Measurements from ENCODE around the gene PALLD. TPM values are rescaled to one million over a fixed set of nuclear protein-coding genes. Genes with fewer than 3 reads are reported as not detected.

The PALLD gene
- total RNA-seq, 2 experiments from 2014 or later = 1.2 to 1.3 TPM

- ChIA-PET POLR2A (interaction anchor here (0.8 kb wide), 1 partner anchor 293 kb away, joined by 3 read pairs; no protein-coding TSS in a partner anchor), CTCF (interaction anchor here (1.3 kb wide), 1 partner anchor 123 kb away, joined by 3 read pairs; no protein-coding TSS in a partner anchor)
- peaks cover 11% of the 10 kb centered on the region for H3K4me1 Mint-ChIP-seq (ENCODE audit: low read depth)
- no peak for ATAC-seq
- no peak for DNase-seq
- no peaks in the 10 kb centered on the region for H3K9me3 Mint-ChIP-seq (ENCODE audit: insufficient read depth)
- peaks cover 61% of the 10 kb centered on the region for H3K27me3 Mint-ChIP-seq (ENCODE audit: low read depth)
- no peaks in the 10 kb centered on the region for H3K36me3 Mint-ChIP-seq (ENCODE audit: low read depth)
- H3K27ac Mint-ChIP-seq = no peak overlapping the region
- no peak overlapping the region for H3K4me3 Mint-ChIP-seq
These were observed 137.5 kb downstream of the PALLD start for GRCh38 chr4:168634276-168634802.

DNA sequence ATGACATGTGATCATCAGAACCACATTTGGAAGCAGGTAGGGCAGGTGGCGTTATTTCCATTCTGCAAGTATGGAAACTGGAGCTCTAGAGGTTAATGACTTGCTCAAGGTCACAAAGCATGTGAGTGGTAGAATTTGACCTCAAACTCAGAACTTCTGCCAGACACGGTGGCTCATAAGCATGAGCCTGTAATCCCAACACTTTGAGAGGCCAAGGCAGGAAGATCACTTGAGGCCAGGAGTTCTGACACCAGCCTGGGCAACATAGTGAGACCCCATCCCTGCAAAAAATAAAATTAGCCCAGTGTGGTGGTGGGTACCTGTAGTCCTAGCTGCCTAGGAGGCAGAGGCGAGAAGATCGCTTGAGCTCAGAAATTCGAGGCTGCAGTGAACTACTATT is 139.2 kb downstream of the PALLD start:
- DNase-seq (no peak), ATAC-seq (no peak)
- Mint-ChIP-seq H3K4me3 (no peak overlapping the region), H3K36me3 (ENCODE audit: low read depth) (no peaks in the 10 kb centered on the region), H3K27me3 (ENCODE audit: low read depth) (peaks cover 47% of the 10 kb centered on the region), H3K4me1 (ENCODE audit: low read depth) (peaks cover 9% of the 10 kb centered on the region), H3K9me3 (ENCODE audit: insufficient read depth) (no peaks in the 10 kb centered on the region), H3K27ac (no peak overlapping the region)
- POLR2A ChIA-PET = no interaction called here
- CTCF ChIA-PET = no interaction called here

DNA sequence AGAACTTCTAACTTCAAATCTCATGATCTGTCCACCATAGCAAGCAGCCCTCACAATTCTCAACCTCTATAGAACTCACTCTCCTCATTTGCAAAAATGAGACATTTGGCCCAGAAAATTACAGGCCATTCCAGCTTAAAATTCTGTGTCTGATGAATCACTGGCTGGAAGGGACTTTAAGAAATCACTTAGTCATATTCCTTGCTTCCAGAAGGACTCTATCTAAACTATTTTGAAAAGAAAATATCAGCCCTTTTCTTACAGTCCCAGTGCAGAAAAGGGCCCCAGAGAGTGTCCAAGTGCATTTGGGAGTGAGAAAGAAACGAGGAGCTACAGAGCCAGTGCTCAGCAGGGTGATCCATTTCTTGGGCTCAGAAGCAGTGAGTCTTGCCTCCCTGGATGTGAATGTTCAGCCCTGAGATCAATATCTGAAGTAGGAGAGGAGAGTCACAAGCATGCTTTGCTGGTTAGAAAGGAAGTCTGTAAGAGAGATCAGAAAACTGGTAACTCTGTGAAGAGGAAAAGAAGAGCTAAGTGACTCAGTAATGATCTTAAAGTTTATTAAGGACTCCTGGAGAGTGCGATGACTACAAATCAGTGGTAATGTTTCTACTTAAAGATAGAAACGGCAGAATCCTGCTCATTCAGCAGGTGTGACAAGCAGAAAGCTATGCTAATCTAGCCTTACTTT is 139.8 kb downstream of the PALLD start:
- H3K27me3 Mint-ChIP-seq (ENCODE audit: low read depth) = peaks cover 43% of the 10 kb centered on the region
- ChIA-PET POLR2A (no interaction called here), CTCF (no interaction called here)
- H3K4me1 Mint-ChIP-seq (ENCODE audit: low read depth) = peaks cover 8% of the 10 kb centered on the region
- no peak overlapping the region for H3K4me3 Mint-ChIP-seq
- H3K9me3 Mint-ChIP-seq (ENCODE audit: insufficient read depth) = no peaks in the 10 kb centered on the region
- no peak overlapping the region for H3K27ac Mint-ChIP-seq
- no peaks in the 10 kb centered on the region for H3K36me3 Mint-ChIP-seq (ENCODE audit: low read depth)
- ATAC-seq (no peak), DNase-seq (no peak)

DNA sequence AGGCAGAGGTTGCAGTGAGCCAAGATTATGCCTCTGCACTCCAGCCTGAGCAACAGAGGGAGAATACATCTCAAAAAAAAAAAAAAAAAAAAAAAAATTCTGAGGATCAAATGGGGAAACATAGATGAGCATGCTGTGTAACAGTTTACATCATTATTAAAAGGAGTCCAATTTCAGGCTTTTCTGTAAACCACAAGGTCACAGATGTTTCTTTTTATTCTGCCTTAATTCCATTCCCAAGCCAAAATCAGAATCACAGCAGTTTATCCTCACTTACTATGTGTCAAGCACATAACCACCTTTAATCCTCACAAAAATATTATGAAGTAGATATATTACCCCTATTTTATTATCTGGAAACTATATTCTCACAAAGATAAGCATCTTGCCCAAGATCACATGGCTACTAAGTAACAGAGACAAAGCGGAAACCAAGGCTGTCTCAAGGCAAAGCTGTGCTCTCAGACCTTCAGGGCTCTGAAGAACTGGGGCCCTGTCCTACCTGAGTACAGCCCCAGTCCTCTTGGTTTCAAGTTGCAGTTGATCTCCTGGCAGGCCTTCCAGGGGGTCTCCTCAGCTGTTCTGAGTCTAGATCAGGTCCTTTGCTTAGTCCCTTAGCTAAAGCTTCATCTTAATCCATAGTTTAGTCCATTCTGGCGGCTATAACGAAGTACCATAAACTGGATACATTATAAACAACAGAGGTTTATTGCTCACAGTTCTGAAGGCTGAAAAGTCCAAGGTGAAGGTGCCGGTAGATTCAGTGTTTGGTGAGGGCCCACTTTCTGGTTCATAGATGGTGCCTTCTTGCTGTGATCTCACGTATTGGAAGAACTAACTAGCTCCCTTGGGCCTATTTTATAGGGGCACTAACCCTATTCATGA is 141.3 kb downstream of the PALLD start:
- Mint-ChIP-seq H3K27me3 (ENCODE audit: low read depth) (peaks cover 29% of the 10 kb centered on the region), H3K36me3 (ENCODE audit: low read depth) (no peaks in the 10 kb centered on the region), H3K4me3 (no peak overlapping the region), H3K27ac (no peak overlapping the region), H3K9me3 (ENCODE audit: insufficient read depth) (no peaks in the 10 kb centered on the region), H3K4me1 (ENCODE audit: low read depth) (peaks cover 4% of the 10 kb centered on the region)
- ChIA-PET CTCF (no interaction called here), POLR2A (no interaction called here)
- no peak for DNase-seq
- no peak for ATAC-seq

GRCh38 chr4:168639914-168640313 is 143.1 kb downstream of the PALLD start:
- no peaks in the 10 kb centered on the region for H3K4me1 Mint-ChIP-seq (ENCODE audit: low read depth)
- ATAC-seq = no peak
- H3K36me3 Mint-ChIP-seq (ENCODE audit: low read depth) = no peaks in the 10 kb centered on the region
- H3K27me3 Mint-ChIP-seq (ENCODE audit: low read depth) = peaks cover 15% of the 10 kb centered on the region
- ChIA-PET CTCF (no interaction called here), POLR2A (no interaction called here)
- H3K27ac Mint-ChIP-seq = no peak overlapping the region
- H3K4me3 Mint-ChIP-seq = no peak overlapping the region
- H3K9me3 Mint-ChIP-seq (ENCODE audit: insufficient read depth) = no peaks in the 10 kb centered on the region
- DNase-seq = no peak

GRCh38 chr4:168641811-168642140 is 144.9 kb downstream of the PALLD start:
- Mint-ChIP-seq H3K36me3 (ENCODE audit: low read depth) (no peaks in the 10 kb centered on the region), H3K4me3 (no peak overlapping the region), H3K27ac (no peak overlapping the region), H3K4me1 (ENCODE audit: low read depth) (no peaks in the 10 kb centered on the region), H3K27me3 (ENCODE audit: low read depth) (peaks cover 2% of the 10 kb centered on the region), H3K9me3 (ENCODE audit: insufficient read depth) (no peaks in the 10 kb centered on the region)
- CTCF ChIA-PET = no interaction called here
- no peak for DNase-seq
- ATAC-seq = no peak
- POLR2A ChIA-PET = no interaction called here

GRCh38 chr4:168642591-168642990 is 145.7 kb downstream of the PALLD start:
- ATAC-seq (no peak), DNase-seq (no peak)
- Mint-ChIP-seq H3K27ac (no peak overlapping the region), H3K36me3 (ENCODE audit: low read depth) (no peaks in the 10 kb centered on the region), H3K27me3 (ENCODE audit: low read depth) (peaks cover 2% of the 10 kb centered on the region), H3K9me3 (ENCODE audit: insufficient read depth) (no peaks in the 10 kb centered on the region), H3K4me3 (no peak overlapping the region), H3K4me1 (ENCODE audit: low read depth) (no peaks in the 10 kb centered on the region)
- CTCF ChIA-PET = interaction anchor here (0.7 kb wide), 1 partner anchor 11 kb away, joined by 3 read pairs; no protein-coding TSS in a partner anchor
- POLR2A ChIA-PET = no interaction called here

DNA sequence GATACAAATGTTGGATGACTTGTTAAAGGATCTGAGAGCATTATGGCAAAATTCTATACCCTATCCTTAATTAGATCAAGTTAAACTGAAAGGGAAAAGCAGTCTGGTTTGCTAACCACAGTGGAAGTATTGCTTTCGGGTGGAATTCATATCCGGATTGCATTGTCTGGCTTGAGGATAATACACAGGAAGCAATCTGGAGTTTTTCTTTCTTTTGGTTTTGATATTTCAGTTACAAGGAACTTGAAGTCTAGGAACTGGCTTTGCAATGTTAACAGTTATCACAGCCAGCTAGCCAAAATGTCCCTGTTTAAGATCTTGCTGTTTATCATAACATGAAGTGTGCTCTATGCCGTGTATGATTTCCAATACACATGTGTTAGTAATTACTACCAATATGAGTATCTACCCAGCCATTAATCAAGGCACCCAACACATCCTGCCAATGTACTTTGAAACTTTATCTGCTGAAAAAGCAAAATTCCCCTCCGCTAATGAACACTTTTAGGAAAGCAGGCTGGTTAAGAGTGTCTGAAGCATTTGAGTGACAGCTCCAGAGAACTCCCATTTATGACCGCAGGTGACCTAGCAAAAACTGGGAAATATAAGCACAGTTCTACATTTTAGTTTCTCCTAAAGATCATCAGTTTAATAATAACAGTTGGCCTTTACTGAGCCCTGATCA is 146.4 kb downstream of the PALLD start:
- CTCF ChIA-PET = interaction anchor here (0.7 kb wide), 1 partner anchor 12 kb away, joined by 3 read pairs; no protein-coding TSS in a partner anchor
- no peak overlapping the region for H3K27ac Mint-ChIP-seq
- H3K4me1 Mint-ChIP-seq (ENCODE audit: low read depth) = no peaks in the 10 kb centered on the region

DNA sequence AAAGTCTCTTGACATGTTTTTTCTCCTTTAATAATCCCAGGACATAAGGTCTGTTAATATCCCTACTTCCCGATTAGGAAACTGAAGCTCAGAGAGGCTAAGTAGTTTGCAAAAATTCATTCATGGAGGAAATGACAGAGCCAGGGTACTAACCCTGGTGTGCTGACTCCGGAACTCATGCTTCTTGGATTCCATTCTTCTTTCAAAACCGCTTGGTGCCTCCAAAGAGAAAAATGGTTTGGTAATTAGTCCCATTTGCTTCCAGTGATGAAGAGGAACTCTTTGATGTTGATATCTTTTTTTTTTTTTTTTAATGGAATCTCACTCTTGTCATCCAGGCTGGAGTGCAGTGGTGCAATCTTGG is 146.9 kb downstream of the PALLD start:
- ATAC-seq (no peak), DNase-seq (no peak)
- H3K4me1 Mint-ChIP-seq (ENCODE audit: low read depth) = no peaks in the 10 kb centered on the region
- CTCF ChIA-PET = no interaction called here
- no peak overlapping the region for H3K27ac Mint-ChIP-seq
- no peaks in the 10 kb centered on the region for H3K36me3 Mint-ChIP-seq (ENCODE audit: low read depth)
- POLR2A ChIA-PET = no interaction called here
- H3K9me3 Mint-ChIP-seq (ENCODE audit: insufficient read depth) = no peaks in the 10 kb centered on the region
- H3K4me3 Mint-ChIP-seq = no peak overlapping the region
- H3K27me3 Mint-ChIP-seq (ENCODE audit: low read depth) = peaks cover 5% of the 10 kb centered on the region

More for the DNA sequence above, 146.4 kb downstream of the PALLD start:
- H3K9me3 Mint-ChIP-seq (ENCODE audit: insufficient read depth) = no peaks in the 10 kb centered on the region
- POLR2A ChIA-PET = no interaction called here
- ATAC-seq (no peak), DNase-seq (no peak)
- no peaks in the 10 kb centered on the region for H3K36me3 Mint-ChIP-seq (ENCODE audit: low read depth)
- no peak overlapping the region for H3K4me3 Mint-ChIP-seq
- H3K27me3 Mint-ChIP-seq (ENCODE audit: low read depth) = peaks cover 2% of the 10 kb centered on the region

DNA sequence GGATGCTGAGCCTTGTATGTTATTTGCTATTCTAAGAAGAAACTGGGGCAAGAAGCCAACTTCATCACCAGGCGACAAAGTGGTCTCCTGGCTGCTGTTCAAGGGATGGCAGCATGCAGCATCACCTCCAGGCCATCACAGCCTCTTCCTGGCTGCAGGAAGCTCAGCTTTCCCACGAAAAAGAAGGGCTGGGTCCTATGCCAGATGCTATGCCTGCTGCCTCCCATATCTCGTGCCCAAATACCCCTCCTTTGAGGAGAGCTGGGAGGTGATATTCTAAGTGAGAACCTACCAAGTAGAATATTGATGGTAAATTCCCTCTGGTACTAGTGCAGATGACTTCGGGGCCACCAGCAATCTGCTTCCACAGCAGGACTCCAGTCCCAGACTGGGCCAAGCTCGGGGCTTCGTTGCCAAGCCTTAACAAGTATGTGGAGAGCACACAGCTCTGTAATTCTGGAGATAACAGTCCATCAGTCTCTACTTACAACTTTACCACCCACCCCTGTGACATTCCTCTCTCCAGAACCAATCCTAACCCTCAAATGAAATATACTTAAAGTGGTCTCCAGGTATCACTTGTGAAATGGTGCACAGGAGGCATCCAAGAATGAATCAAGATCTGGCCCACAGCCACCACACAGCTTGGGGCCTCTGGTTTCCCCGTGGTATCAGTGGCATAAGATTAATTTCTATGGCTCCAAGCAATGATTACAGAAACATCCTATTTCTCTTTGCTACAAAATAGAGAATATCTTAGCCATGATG is 149.3 kb downstream of the PALLD start:
- Mint-ChIP-seq H3K27ac (no peak overlapping the region), H3K27me3 (ENCODE audit: low read depth) (peaks cover 10% of the 10 kb centered on the region), H3K9me3 (ENCODE audit: insufficient read depth) (no peaks in the 10 kb centered on the region), H3K36me3 (ENCODE audit: low read depth) (no peaks in the 10 kb centered on the region), H3K4me3 (no peak overlapping the region), H3K4me1 (ENCODE audit: low read depth) (no peaks in the 10 kb centered on the region)
- no peak for ATAC-seq
- no peak for DNase-seq
- ChIA-PET CTCF (no interaction called here), POLR2A (no interaction called here)

- CTCF ChIA-PET = no interaction called here
- no peak for ATAC-seq
These were observed 151.0 kb downstream of the PALLD start for GRCh38 chr4:168647646-168648375.

More at GRCh38 chr4:168647646-168648375, 151.0 kb downstream of the PALLD start:
- Mint-ChIP-seq H3K4me1 (ENCODE audit: low read depth) (no peaks in the 10 kb centered on the region), H3K4me3 (no peak overlapping the region), H3K9me3 (ENCODE audit: insufficient read depth) (no peaks in the 10 kb centered on the region), H3K27me3 (ENCODE audit: low read depth) (peaks cover 17% of the 10 kb centered on the region), H3K27ac (no peak overlapping the region), H3K36me3 (ENCODE audit: low read depth) (no peaks in the 10 kb centered on the region)
- no peak for DNase-seq
- POLR2A ChIA-PET = no interaction called here
